Measurements from ENCODE around the gene RAB7B.

GRCh38 chr1:206006946-206007345 is 3.8 kb upstream of the RAB7B start:
- no peak for TF ChIP-seq REST (IDR thresholded peaks at IDR 0.05; ENCODE audit: insufficient read depth in 1 of 2, low read depth in 2 of 2, low read length in 2 of 2)
- TF ChIP-seq FOXP2 (optimal IDR thresholded peaks at IDR 0.05; ENCODE audit: borderline replicate concordance, extremely low read depth, extremely low read length, insufficient read depth), result no peak
- TF ChIP-seq TAF1 (IDR thresholded peaks at IDR 0.05; ENCODE audit: borderline replicate concordance, insufficient read depth, low read length), result no peak
